NCI-H1436 treated with DMSO at 0.1 percent for 48 hours (cell line): Measurements from ENCODE around the gene CACYBP.
A peak's percentile ranks its signal among the peaks of the same experiment; 100 is the strongest.
"Not testable (repeated sequence)": the region's sequence is repeated elsewhere in the genome, so short reads cannot be mapped to it uniquely, and the experiment has no call there.

Source experiments
- DNase-seq: peaks from one replicate; lab custom pipeline; 2025; lab: John Stamatoyannopoulos, UW

The CACYBP gene

DNA sequence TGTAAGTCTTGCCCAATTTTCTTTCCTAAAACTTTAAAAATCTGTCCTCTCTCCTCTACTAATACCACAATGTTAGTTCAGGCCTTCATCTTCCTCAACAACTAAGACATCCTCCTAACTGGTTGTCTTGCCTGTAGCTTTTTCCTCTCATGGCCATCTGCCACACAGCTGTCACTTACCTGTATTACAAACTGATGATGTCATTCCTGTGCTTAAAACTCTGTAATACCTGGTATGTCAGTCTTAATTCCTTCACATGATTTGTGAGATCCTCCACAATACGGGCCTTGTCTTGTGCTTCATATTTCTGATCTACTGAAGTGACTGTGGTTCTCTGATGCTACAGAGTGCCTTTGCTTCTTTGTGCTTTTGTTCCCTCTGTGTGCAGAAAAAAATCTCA, 13.7 kb downstream of the CACYBP start:
- DNase-seq, result no peak

DNA sequence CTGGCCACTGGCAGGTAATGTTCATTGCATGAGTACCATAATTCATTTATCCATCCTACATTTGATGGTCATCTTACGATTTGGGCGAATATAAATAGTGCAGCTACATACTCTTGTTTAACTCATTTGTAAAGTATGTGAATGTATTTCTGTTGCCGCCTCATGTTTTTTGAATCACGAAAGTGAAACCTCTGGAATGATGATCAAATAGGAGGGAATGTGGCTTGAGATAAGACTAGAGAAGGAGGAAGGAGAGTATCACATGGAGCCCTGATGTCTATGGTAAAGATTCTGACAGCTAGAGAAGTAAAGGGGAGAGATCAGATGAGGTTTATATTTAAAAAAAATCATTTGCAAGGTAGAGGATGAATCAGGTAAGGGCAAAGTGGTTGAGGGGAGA, 15.5 kb downstream of the CACYBP start:
- no peak for DNase-seq

DNA sequence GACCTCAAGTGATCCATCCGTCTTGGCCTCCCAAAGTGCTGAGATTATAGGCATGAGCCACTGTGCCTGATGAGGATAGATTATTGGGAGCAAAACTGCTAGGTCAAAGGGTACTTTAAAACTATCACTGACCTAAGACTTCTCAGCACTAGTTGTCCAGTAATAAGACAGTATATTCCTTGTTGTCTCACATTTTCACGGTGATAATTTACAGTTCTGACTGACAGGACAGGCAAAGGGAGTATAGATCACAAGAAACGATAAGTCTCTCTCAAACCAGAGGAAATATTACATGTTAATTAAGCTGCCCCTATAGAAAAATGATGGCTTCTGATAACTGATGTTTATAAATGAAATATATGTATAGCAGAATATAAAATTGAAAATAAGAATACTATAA, 19.8 kb downstream of the CACYBP start:
- DNase-seq, result no peak

DNA sequence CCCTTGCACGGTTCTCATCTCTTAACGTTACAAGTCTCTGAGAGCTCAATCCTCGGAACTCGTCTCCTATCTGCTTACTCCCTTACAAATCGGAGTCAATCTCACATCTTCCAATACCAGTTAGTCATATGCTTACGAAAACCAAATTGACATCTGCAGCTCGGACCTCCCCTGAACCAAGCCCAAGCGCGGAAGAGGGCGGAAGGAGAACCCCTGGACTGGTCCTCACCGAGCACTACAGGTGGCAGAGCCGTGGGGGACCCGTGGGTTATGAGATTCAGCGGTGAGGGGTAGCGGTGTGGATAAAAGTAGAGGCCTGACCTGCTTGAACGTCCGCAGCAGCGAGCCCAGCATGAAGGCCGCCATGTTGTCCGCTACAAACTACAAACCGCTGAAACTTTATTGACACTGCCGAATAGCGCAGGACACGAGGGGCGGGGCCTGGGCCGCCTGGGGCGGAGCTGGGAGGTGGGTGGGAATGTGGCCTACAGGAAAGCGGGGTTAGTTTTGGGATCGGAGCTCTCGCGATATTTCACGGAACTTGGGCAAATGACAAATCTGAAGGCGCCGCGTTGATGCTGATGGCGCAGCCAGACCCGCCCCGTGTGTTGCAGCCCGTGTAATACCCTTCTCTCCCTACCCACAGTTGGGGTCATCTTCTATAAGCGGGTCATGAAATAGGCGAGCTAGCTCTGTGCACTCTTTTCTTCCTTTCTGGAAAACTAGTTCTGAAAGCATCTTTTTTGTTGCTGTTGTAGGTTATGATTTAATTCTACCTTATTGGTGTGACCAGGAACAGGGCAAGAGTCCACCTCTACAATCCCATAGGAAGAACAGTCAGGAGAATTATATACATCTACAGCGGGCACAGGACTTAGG, 23.5 kb downstream of the CACYBP start, which contains the start of gene MRPS14:
Gene MRPS14 (minus strand): TSS at position 383 of the 879 bp plus-strand sequence. CDS start 17 bp downstream, at position 366.
- DNase-seq, result peak; percentile 86

DNA sequence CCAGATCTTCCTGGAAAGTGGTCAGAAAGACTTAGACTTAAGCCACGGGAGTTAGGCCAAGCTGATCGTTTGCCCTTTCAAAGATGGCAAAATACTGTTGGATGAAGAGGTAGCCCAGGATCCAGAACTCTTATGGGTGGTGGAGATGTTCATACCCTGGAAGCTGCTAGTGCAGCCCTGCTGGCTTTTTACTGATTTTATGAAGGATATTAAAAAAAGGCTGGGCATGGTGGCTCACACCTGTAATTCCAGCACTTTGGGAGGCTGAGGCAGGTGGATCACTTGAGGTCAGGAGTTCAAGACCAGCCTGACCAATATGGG, 24.1 kb downstream of the CACYBP start:
- not testable (repeated sequence) for DNase-seq

DNA sequence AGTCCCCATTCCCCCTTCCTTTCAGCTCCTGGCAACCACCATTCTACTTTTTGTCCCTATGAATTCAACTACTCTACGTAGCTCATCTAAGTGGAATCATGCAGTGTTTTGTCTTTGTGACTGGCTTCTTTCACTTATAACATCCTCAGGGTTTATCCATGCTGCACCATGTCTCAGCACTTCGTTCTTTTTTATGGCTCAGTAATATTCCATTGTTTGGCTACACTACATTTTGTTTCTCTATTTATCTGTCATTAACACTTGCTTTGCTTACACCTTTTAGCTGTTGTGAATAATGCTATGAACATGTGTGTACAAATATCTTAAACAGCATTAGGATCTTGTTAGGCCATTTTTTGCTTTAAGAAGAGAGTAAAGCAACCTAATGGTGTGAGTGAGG, 25.0 kb downstream of the CACYBP start:
- no peak for DNase-seq

DNA sequence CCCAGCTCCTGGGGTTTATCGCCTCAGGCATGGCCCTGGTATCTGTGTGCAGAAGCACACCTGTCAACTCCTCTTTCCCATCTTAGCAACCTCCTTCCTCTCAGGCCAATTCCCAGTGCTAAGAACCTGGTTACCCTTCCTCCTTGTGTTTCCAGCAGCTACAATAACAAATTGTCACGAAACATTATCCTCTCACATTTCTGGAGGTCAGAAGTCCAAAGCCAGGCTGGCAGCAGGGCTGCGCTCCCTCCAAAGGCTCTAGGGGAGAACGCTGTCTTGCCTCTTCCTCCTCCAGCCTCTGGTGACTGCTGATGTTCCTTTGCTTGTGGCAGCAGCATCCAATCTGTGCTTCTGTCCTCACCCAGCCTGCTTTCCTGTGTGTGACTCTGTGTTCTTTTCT, 34.2 kb downstream of the CACYBP start:
- DNase-seq, result no peak

DNA sequence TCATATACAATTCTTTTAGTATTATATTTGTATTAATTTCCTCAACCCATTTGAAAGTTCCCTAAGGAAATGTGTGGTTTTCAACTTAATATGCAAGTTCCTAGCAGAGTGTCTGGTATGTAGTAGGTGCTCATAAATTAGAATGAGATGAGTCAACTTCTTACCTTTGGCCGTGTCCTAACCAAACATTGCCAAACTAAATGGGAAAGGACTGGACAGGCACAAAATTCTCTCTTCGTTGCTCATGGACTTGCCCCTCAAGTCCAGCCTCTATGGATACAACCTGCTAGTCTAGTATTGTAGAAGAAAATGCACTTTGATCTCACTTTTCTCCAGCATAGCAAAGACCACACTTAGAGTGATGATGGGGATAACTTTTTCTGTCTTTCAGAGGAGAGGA, 35.0 kb downstream of the CACYBP start:
- no peak for DNase-seq

DNA sequence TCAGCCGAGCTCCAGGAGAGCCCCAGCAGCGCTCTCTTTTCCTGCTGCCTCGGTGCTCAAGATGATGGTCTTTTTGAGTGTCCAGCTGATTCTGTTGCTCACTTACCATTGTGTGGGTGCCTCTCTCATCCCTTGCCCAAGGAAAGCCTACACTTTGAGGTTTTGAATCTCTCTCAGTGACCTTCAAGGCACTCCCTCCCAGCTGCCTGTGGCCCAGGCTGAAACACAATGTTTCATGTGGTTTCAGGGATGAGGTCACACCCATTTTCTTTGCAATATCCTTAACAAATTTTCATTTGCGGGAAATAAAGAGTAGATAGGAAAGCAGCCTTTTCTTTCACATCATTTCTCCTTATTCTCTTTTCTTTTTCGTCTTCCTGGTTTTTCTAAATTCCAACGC, 36.1 kb downstream of the CACYBP start:
- DNase-seq, result no peak

DNA sequence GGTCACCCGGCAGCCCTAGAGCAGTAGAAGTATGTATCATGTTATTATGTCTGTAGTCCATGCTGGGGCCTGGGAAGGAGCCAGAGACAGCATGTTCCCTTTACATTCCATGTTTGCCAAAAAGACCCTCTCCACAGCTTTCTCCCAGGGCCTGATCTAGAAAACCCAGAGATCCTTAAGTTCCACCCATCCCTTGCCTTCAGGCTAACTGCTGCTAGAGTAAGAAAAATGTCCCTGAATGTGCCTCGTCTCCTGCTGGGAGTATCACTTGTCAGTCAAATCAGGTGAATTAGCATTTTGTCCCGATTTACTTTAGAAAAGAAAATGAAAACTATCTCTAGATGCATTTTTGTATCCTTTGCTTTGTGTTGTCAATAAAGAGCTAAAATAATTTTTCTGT, 36.7 kb downstream of the CACYBP start:
- DNase-seq, result no peak

DNA sequence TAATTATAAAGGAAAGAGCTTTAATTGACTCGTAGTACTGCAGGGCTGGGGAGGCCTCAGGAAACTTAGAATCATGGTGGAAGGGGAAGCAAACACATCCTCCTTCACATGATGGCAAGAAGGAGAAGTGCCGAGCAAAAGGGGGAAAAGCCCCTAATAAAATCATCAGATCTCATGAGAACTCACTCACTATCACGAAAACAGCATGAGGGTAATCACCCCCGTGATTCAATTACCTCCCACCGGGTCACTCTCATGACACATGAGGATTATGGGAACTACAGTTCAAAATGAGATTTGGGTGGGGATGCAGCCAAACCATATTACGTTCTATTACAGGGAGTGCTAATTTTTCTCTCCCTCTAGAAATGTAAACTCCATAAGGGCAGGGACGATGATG, 37.7 kb downstream of the CACYBP start:
- DNase-seq, result no peak

DNA sequence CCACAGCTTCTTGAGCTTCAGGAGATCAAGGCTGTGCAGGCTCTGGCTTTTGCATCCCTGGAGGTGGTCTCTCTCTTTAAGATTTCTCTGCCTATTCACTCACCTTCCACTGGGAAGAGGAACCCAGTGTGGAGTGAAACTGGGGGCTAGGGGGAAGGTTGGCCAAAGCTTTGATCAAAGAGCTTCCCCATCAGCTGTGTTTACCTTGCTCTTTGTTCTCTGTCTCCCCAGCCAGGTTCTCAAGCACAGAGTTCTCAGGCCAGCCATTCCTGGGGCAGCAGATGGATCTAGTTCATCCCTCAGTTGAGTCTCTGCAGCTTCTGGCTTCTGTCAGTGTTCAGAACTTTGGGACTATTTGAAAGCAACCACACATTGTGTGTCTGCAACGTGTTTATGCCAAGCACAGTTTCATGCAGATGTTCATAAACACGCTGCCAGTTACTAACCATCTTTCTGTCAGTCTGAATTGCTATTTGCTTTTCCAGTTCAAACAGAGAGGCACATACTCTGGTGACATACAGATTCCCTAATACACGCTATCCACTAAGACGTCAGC, 40.7 kb downstream of the CACYBP start:
- no peak for DNase-seq

DNA sequence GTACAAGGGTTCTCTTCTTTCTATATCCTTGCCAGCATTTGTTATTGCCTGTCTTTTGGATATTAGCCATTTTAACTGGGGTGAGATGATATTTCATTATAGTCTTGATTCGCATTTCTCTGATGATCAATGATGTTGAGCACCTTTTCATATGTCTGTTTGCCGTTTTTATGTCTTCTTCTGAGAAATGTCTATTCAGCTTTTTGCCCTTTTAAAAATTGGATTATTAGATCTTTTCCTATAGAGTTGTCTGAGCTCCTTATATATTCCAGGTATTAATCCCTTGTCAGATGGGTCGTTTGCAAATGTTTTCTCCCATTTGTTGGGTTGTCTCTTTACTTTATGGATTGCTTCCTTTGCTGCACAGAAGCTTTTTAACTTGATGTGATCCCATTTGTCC, 42.9 kb downstream of the CACYBP start:
- no peak for DNase-seq

DNA sequence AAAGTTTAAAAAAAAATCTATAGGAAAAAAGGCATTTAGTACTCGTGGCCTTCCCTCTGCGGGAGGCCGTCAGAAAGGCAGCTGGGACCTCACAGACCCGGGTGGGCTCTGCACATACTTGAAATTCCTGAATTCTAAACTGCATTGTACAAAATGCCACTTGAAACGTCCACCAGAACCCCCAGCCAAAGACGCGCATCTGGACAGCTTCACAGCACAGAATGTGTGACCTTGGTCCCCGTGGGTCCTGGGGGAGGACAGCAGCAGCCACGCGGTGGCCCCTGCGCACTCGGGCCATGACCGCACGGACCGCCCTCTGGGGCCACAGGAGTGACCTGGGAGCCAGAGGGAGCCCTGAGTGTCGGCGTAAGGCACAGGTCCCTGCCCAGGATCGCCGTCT, 44.1 kb downstream of the CACYBP start:
- DNase-seq, result no peak

DNA sequence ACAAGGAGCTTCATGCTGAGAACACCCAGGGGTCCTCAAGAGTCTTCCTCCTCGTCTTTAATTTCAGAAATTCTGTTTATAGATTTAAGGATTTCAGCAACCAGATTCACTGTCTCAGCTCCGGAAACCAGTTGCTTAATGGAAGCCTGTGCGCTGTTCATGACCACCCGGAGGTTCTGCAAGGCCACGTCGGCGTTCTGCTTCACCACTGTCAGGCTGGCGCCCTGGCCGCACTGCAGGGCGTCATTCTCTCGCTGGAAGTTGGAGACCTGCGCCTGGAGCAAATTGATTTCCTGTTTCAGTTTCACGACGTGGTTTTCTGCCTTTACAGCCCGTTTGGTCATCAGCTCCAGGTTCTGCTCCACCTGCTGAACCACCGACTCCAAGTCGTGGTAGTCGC, 44.8 kb downstream of the CACYBP start:
- not testable (repeated sequence) for DNase-seq

DNA sequence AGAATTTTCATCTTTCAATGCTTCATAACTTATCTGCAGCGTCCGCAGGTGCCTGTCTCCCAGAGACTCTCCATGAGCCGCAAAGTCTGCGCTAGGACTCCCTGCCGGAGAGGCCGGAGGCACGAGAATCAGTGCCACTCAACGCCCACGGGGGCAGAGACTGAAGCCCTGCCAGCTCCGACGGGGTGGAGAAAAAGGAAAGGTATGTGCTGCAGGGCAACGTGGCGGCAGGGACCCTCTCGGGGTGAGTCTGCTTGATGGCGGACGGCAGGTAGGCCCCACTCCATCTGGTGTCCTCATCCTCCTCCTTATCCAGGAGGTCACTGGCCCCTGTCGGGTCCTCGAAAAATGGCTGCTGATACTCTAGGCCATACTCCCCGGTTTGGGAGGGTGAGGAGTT, 45.4 kb downstream of the CACYBP start:
- no peak for DNase-seq

DNA sequence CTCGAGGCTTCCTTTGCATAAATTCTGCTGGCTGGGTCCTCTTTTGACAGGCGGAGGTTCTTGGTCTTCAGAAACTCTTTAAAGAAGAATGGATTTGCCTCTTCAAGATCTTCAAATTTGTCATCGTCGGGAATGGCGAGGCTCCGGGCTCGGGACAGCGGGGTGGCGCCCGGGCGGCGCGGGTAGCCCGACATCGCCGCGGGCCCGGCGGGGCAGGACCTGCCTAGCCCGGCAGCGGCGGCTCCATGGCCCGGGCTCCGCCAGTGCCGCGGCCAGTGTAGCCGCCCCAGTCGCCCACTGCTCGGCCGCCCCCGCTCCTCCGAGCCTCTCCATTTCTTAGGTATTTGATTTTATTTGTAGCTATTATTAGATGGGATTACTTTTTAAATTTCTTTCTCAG, 45.8 kb downstream of the CACYBP start:
- no peak for DNase-seq

DNA sequence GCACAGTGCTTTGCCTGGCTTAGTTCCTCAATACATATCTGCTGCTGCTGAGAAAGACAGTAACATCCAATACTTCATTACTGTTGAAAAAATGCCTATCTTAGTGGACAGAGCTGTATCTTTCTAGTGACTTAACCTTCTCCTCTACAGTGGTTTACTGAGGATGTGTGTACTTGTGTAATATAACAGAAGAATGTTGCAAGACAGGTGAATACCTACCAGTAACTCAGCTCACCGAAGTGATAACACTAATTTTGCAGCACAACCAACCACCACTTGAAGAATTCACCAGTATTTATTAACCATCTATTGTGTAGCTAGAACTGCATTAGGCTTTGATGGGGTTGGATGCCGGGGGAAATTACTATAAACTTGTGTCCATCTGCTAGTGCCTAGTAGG, 51.2 kb downstream of the CACYBP start:
- DNase-seq, result no peak

DNA sequence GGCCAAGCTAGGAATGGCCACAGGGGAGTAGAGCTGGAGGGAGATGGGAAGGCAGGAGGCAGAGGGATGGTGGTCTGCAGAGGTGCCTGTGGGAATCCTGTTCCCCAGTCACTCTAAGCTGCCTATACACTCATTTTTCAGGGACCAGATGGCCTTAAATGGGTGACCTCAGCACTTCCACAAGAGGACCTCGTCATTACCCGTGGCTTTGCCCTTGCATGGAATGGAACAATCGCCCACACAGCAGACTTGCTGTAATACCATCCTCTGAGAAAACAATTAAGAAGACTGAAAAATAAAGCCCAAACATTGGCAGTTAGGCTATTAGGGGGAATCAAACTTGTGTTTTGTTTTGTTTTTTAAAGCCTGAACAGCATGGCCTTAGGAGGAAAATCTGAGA, 55.0 kb downstream of the CACYBP start:
- no peak for DNase-seq
